Measurements from ENCODE around the gene ZNF544.

The ZNF544 gene

DNA sequence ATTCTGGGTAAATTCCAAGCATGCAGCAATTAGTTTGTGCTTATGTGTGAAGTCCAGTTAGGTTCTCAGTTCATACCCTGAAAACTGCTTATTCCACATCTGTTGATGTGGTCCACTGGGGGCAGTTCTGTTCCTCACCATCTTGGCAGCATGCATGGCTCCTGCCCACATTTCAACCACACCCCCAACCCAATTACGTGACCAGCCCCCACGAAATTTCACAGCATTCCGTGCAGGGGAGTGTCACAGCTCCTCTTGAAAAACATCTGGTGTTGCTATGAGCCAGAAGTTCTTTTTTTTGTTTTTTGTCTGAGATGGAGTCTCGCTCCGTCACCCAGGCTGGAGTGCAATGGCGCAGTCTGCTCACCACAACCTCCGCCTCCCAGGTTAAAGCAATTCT is 67.4 kb downstream of the ZNF544 start:
- DNase-seq (ENCODE audit: low spot score): no peak
- TF ChIP-seq, protein P1, sequence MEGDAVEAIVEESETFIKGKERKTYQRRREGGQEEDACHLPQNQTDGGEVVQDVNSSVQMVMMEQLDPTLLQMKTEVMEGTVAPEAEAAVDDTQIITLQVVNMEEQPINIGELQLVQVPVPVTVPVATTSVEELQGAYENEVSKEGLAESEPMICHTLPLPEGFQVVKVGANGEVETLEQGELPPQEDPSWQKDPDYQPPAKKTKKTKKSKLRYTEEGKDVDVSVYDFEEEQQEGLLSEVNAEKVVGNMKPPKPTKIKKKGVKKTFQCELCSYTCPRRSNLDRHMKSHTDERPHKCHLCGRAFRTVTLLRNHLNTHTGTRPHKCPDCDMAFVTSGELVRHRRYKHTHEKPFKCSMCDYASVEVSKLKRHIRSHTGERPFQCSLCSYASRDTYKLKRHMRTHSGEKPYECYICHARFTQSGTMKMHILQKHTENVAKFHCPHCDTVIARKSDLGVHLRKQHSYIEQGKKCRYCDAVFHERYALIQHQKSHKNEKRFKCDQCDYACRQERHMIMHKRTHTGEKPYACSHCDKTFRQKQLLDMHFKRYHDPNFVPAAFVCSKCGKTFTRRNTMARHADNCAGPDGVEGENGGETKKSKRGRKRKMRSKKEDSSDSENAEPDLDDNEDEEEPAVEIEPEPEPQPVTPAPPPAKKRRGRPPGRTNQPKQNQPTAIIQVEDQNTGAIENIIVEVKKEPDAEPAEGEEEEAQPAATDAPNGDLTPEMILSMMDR (IDR thresholded peaks at IDR 0.05; ENCODE audit: extremely low read depth, insufficient read depth, missing control alignments): no peak
- in situ Hi-C loops (cut with MboI; ENCODE audit: low pct_unique_long_range_greater_than_20kb, low sequenced_read_pairs, unreplicated experiment): no loop called here

DNA sequence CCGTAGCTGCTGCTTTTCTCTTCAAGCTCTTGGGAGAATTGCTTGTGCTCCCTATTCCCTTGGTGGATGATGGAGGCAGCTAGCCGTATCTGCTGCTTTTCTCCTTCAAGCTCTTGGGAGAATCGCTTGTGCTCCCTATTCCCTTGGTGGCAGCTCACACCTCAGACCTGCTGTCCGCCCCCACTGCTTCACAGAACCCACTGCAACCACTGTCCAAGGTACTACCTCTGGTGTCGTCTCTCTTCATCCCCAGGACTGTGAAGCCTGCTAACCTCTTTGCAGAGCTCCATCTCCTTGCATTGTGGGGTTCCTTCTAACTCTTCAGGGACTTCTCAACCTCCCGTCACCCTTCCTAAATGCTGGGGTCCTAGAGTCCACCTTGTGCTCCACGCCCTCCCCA is 71.9 kb downstream of the ZNF544 start:
- DNase-seq (ENCODE audit: low spot score): no peak
- in situ Hi-C loops (cut with MboI; ENCODE audit: low pct_unique_long_range_greater_than_20kb, low sequenced_read_pairs, unreplicated experiment): no loop called here
- TF ChIP-seq, protein P1 (IDR thresholded peaks at IDR 0.05; ENCODE audit: extremely low read depth, insufficient read depth, missing control alignments): no peak

DNA sequence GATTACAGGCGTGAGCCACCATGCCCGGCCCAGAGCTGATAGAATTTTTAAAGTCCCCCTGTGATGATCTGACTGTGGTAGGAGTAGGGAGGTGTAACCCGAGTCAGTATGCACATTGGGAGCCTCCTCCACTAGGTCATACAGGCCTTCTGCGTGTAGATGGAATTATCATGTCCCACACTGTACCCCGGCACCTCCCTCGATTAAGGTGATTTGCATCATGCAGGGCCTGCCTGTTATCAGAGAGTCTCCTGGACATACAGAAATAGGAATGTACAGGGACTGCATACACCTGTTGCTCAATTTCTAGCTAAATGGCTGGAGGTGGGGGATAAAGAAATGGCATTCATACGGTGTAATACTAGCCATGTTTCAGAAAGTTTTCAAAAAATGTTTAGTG is 75.5 kb downstream of the ZNF544 start:
- TF ChIP-seq, protein P1 (IDR thresholded peaks at IDR 0.05; ENCODE audit: extremely low read depth, insufficient read depth, missing control alignments): no peak
- in situ Hi-C loops (cut with MboI; ENCODE audit: low pct_unique_long_range_greater_than_20kb, low sequenced_read_pairs, unreplicated experiment): no loop called here
- no peak for DNase-seq (ENCODE audit: low spot score)

DNA sequence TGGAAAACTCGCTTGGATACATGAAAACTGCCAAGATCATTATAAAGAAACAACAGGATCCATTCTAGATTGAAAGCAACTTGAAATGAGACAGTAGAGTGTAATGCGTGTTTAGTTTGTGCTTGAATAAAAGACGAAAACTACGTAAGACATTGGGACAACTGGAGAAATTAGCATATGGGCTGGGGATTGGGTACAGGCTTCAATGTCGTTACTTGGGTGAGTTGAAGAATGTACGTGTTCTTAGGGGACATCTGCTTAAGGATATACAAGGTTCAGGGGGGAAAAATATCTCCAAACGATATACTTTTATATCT is 76.0 kb downstream of the ZNF544 start:
- in situ Hi-C loops (cut with MboI; ENCODE audit: low pct_unique_long_range_greater_than_20kb, low sequenced_read_pairs, unreplicated experiment): no loop called here
- TF ChIP-seq, protein P1 (IDR thresholded peaks at IDR 0.05; ENCODE audit: extremely low read depth, insufficient read depth, missing control alignments): no peak
- DNase-seq (ENCODE audit: low spot score): no peak

DNA sequence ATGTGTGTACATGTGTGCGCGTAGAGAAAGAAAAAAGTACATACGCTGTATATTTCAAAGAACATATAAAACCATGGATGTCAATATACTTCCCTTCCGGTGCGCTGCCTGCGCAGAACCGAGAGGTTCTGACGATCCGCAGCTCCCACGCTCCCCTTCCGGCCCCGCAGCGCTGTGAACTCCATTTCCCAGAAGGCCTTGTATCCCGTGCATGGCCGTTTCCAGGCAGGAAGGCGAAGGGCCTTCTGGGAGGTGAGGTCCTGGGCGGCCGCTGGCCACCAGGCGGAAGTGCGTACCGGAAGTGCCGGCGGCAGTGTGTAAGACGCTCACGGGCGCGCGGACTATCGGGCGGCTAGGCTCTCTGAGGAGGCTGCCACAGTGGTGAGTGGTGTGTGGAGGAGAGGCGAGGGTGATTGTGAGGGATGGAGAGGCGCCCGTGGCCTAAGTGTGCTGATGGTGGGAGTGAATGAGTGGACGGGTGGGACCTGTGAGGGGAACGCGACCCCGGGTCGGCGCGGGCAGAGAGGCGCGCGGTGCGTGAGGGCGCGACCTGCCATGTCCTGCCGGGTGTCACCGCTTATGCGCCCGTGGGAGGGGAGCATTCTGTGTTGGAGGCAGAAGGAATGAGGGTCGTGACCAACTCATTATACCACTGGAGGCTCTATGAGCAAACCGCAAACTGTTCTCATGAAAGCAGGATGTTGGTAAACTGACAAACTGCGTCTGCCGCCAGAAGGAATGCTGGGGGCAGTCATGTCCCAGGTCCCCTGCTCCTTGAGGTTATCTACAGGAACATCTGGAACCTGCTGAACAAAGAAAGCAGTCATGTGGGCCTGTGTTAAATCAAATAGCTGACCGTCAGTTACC is 76.6 kb downstream of the ZNF544 start, which contains the start of gene ERVK3-1:
Gene ERVK3-1 (plus strand): TSS at position 313 of the 867 bp plus-strand sequence. CDS start 6,792 bp downstream, outside the sequence.
- in situ Hi-C loops (cut with MboI; ENCODE audit: low pct_unique_long_range_greater_than_20kb, low sequenced_read_pairs, unreplicated experiment): no loop called here
- DNase-seq (ENCODE audit: low spot score): peak; percentile 96
- TF ChIP-seq, protein P1 (IDR thresholded peaks at IDR 0.05; ENCODE audit: extremely low read depth, insufficient read depth, missing control alignments): no peak

DNA sequence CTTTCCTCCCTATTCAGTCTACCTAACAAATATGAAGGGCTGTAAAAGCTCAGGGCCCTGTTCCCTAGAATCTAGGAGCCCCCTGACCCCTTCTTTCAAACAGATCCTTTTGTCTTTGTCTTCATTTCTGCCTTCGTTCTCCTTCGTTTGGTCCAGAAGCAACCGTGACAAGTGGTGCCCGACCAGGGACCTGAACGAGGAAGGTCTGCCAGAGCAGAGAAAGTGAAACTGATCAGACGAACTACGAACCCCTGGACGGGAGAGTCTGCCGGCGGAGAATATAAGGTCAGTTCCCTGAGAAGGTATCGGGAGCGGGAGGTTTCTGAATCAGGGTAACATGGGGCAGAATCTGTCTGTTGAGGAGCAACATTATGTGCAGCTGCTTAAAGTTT is 77.2 kb downstream of the ZNF544 start:
- TF ChIP-seq, protein P1 (IDR thresholded peaks at IDR 0.05; ENCODE audit: extremely low read depth, insufficient read depth, missing control alignments): no peak
- in situ Hi-C loops (cut with MboI; ENCODE audit: low pct_unique_long_range_greater_than_20kb, low sequenced_read_pairs, unreplicated experiment): no loop called here
- DNase-seq (ENCODE audit: low spot score): no peak
